Fibroblast of skin of scalp (primary cell): ENCODE results near the gene AARS2.
A peak's percentile ranks its signal among the peaks of the same experiment; 100 is the strongest.

Experiments
- DNase-seq: peaks from one replicate; pipeline ENCODE4 v3.0.0-alpha.2; 2013

Gene AARS2

GRCh38 chr6:44275749-44276648 is 37.1 kb downstream of the AARS2 start:
- no peak for DNase-seq

GRCh38 chr6:44275271-44275748 is 37.8 kb downstream of the AARS2 start:
- DNase-seq, result no peak

GRCh38 chr6:44273617-44274016 is 39.5 kb downstream of the AARS2 start:
- no peak for DNase-seq

GRCh38 chr6:44272999-44273566 is 40.1 kb downstream of the AARS2 start:
- no peak for DNase-seq

- DNase-seq, result no peak
Observed at GRCh38 chr6:44272529-44272928, 40.6 kb downstream of the AARS2 start.

GRCh38 chr6:44271914-44272313 is 41.2 kb downstream of the AARS2 start:
- DNase-seq, result no peak

- DNase-seq, result no peak
Observed at GRCh38 chr6:44271406-44271723, 41.8 kb downstream of the AARS2 start.

GRCh38 chr6:44270526-44271405 is 42.4 kb downstream of the AARS2 start:
- no peak for DNase-seq

GRCh38 chr6:44269921-44270525 is 43.1 kb downstream of the AARS2 start, which contains the start of gene TMEM151B:
TSS of gene TMEM151B (plus strand) at chr6:44270450. CDS start at chr6:44270743, 293 bp downstream.
- no peak for DNase-seq

GRCh38 chr6:44269178-44269920 is 43.8 kb downstream of the AARS2 start:
- DNase-seq, result no peak

GRCh38 chr6:44268095-44268628 is 45.0 kb downstream of the AARS2 start:
- DNase-seq, result peak; percentile 32

GRCh38 chr6:44267252-44267651 is 45.9 kb downstream of the AARS2 start:
- no peak for DNase-seq

- DNase-seq, result no peak
Observed at GRCh38 chr6:44266347-44266746, 46.8 kb downstream of the AARS2 start.

GRCh38 chr6:44265722-44266233 is 47.4 kb downstream of the AARS2 start:
- no peak for DNase-seq

GRCh38 chr6:44265007-44265721 is 48.0 kb downstream of the AARS2 start, which contains the start of gene NFKBIE:
TSS of gene NFKBIE (minus strand) at chr6:44265551. CDS start at chr6:44265346, 205 bp downstream.
- DNase-seq, result peak; percentile 89

GRCh38 chr6:44264154-44265006 is 48.8 kb downstream of the AARS2 start:
- DNase-seq, result no peak

GRCh38 chr6:44263354-44264100 is 49.6 kb downstream of the AARS2 start:
- no peak for DNase-seq

- no peak for DNase-seq
Observed at GRCh38 chr6:44262467-44263353, 50.4 kb downstream of the AARS2 start.
